HL-60 (cell line): Measurements from ENCODE around the gene TAF15.

Source experiments
- DNase-seq, 2 experiments: peaks; one replicate each; pipeline ENCODE4 v3.0.0-alpha.2; 2010 to 2020; ENCODE audit warnings: low read depth in 1 of 2, low spot score in 1 of 2
- H3K27ac ChIP-seq: fragments of 250-450 bp; sonication (Bioruptor Pico); replicated peaks from 2 replicates; pipeline ENCODE4 v1.5.1; 2020; ENCODE audit warnings: mild to moderate bottlenecking, moderate library complexity
- H3K27me3 ChIP-seq: fragments of 250-450 bp; sonication (Bioruptor Pico); 2 replicates; pipeline ENCODE4 v1.5.1; 2021; ENCODE audit warnings: mild to moderate bottlenecking, moderate library complexity; ENCODE audit not compliant: insufficient read depth, poor library complexity, severe bottlenecking
- H3K4me3 ChIP-seq: replicated peaks from 2 replicates; pipeline ENCODE4 v1.5.1; 2011; ENCODE audit warnings: mild to moderate bottlenecking, control low read depth, low read length; ENCODE audit not compliant: insufficient read depth
- CTCF ChIP-seq: IDR thresholded peaks from one replicate; pipeline ENCODE4 v1.5.1; 2011; ENCODE audit warnings: low read length, control low read depth, inconsistent platforms; ENCODE audit not compliant: insufficient read depth
- GABPA ChIP-seq: IDR thresholded peaks from 2 replicates; pipeline ENCODE4 v1.6.1; 2012; ENCODE audit warnings: low read depth
- POLR2AphosphoS5 ChIP-seq: IDR thresholded peaks from 2 replicates; pipeline ENCODE4 v1.6.1; 2012; ENCODE audit warnings: low read depth
- REST ChIP-seq: IDR thresholded peaks from 2 replicates; pipeline ENCODE4 v1.6.1; 2012; ENCODE audit warnings: low read depth; ENCODE audit not compliant: insufficient replicate concordance
- SPI1 ChIP-seq: IDR thresholded peaks from 2 replicates; pipeline ENCODE4 v1.6.1; 2012; ENCODE audit warnings: low read depth, mild to moderate bottlenecking, borderline replicate concordance

Gene TAF15

DNA sequence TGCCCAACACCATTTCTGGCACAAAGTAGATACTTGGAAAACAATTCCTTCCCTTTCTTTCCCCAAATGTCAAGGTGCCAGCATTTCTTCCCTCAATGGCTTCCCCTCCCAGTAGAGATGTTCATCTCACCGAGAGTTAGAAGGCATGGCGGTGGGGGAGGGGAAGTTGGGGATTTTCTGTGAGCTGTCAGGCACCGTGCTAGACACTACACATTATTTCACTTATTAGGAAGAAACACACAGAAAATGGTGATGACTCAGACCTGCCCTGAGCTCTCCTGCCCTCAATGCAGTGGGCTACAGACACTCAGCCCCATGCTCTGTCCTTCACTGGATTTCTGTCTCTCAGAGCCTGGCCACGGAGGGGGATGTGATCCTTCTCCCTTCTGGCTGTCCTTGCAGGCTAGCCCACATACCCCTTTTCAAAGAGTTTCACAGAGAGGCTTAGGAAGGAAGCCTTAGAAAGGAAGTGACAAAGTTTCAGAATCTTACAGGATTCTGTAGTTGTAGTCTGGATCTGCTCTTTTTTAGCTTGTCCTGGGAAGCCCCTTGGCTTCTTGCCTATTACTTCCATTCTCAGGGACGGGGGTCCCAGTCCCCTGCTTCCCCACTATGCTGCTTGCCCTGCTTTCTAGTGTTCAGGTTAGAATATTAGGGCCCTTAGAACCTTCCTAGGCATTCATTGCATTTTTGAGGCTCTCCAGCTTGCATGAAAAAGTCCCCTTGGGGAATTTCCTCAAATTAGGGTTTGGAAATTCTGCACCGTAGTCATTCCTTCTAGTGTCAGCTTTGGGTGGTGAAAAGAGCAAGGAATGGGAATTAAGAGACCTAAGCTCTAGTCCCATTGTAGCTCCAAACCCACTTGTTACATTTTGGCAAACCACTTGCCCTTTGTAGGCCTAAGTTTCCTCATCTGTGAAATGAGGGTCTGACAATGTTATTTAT lies 83.1 kb downstream of the TAF15 start:
- TF ChIP-seq REST: no peak
- no peak for TF ChIP-seq GABPA
- no peak for TF ChIP-seq POLR2AphosphoS5
- TF ChIP-seq CTCF: no peak
- no peak for TF ChIP-seq SPI1
- H3K27ac ChIP-seq: peak overlapping the region; percentile 36; the same call in 1 of the 2 replicates
- H3K4me3 ChIP-seq: no peak overlapping the region
- no peaks in the 10 kb centered on the region for H3K27me3 ChIP-seq
- peak; percentile 17 to 68 for DNase-seq

- H3K4me3 ChIP-seq: no peak overlapping the region
- H3K27me3 ChIP-seq: no peaks in the 10 kb centered on the region
- H3K27ac ChIP-seq: no peak overlapping the region
- DNase-seq: no peak
- no peak for TF ChIP-seq GABPA
- TF ChIP-seq REST: no peak
- no peak for TF ChIP-seq POLR2AphosphoS5
- no peak for TF ChIP-seq SPI1
- TF ChIP-seq CTCF: no peak
These were observed 84.5 kb downstream of the TAF15 start for GRCh38 chr17:35893751-35894150.

GRCh38 chr17:35894206-35894605 lies 84.9 kb downstream of the TAF15 start:
- Histone ChIP-seq H3K27me3 (no peaks in the 10 kb centered on the region), H3K27ac (no peak overlapping the region), H3K4me3 (no peak overlapping the region)
- TF ChIP-seq SPI1 (no peak), REST (no peak), GABPA (no peak), CTCF (no peak), POLR2AphosphoS5 (no peak)
- DNase-seq: no peak
